ENCODE data around the gene SH3BGRL2.

Gene SH3BGRL2

DNA sequence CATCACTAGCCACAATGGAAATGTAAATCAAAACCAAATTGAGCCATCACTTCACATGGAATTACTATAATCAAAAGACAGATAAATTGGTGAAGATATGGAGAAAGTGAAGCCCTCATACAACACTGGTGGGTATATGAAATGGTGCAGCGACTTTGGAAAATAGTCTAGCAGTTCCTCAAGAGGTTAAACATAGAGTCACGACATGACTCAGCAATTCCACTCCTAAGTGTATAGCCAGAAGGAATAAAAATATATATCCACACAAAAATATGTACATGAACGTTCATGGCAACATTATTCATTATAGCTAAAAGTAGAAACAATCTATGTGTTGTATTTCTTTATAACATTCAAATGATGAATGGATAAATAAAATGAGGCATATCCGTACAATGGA lies 33.1 kb upstream of the SH3BGRL2 start:
- TF ChIP-seq ZBTB7A (IDR thresholded peaks at IDR 0.05; ENCODE audit: low read depth) (no peak), FOXM1 (IDR thresholded peaks at IDR 0.05; ENCODE audit: borderline replicate concordance, low read depth) (no peak), TCF12 (IDR thresholded peaks at IDR 0.05; ENCODE audit: low read depth) (no peak), RAD21 (IDR thresholded peaks at IDR 0.05; ENCODE audit: low read depth) (no peak), EGR1 (IDR thresholded peaks at IDR 0.05) (no peak), CREB1 (IDR thresholded peaks at IDR 0.05; ENCODE audit: low read depth) (no peak), TAF1 (IDR thresholded peaks at IDR 0.05; ENCODE audit: low read depth) (no peak), MAX (IDR thresholded peaks at IDR 0.05) (no peak), TEAD4 (IDR thresholded peaks at IDR 0.05) (no peak), EP300 (IDR thresholded peaks at IDR 0.05; ENCODE audit: borderline replicate concordance) (no peak), YY1 (IDR thresholded peaks at IDR 0.05; ENCODE audit: low read depth) (no peak)

DNA sequence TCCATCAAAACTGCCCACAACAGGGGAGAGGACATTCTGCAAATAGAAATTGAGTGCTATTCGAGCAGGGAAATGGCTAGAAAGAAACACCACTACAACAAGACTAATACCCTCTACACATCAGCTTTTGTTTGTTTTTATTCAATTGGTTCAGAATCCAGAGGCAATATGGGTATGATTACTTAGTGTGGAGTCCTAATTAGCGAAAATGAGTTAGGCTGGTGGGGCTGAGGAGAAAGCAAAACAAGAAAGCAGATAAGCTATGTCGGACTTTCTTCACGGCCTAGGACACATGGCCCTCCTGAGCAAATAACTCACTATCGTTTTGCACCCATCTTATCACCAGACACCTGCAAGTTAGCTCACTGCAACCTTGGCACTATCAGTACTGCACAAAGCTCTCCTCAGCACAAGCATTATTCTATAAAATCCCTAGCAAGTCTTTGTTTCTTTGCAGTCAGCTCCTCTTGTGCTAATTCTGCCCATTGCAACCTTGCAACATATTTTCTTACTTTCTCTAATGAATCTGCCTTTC lies 31.3 kb upstream of the SH3BGRL2 start:
- TF ChIP-seq, protein P1, sequence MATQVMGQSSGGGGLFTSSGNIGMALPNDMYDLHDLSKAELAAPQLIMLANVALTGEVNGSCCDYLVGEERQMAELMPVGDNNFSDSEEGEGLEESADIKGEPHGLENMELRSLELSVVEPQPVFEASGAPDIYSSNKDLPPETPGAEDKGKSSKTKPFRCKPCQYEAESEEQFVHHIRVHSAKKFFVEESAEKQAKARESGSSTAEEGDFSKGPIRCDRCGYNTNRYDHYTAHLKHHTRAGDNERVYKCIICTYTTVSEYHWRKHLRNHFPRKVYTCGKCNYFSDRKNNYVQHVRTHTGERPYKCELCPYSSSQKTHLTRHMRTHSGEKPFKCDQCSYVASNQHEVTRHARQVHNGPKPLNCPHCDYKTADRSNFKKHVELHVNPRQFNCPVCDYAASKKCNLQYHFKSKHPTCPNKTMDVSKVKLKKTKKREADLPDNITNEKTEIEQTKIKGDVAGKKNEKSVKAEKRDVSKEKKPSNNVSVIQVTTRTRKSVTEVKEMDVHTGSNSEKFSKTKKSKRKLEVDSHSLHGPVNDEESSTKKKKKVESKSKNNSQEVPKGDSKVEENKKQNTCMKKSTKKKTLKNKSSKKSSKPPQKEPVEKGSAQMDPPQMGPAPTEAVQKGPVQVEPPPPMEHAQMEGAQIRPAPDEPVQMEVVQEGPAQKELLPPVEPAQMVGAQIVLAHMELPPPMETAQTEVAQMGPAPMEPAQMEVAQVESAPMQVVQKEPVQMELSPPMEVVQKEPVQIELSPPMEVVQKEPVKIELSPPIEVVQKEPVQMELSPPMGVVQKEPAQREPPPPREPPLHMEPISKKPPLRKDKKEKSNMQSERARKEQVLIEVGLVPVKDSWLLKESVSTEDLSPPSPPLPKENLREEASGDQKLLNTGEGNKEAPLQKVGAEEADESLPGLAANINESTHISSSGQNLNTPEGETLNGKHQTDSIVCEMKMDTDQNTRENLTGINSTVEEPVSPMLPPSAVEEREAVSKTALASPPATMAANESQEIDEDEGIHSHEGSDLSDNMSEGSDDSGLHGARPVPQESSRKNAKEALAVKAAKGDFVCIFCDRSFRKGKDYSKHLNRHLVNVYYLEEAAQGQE (IDR thresholded peaks at IDR 0.05; ENCODE audit: low read depth): no peak
- no peak for TF ChIP-seq RAD21 (IDR thresholded peaks at IDR 0.05; ENCODE audit: low read depth)
- TF ChIP-seq USF1 (IDR thresholded peaks at IDR 0.05): no peak
- TF ChIP-seq MAX (IDR thresholded peaks at IDR 0.05): no peak
- no peak for TF ChIP-seq NFIC (IDR thresholded peaks at IDR 0.05)
- TF ChIP-seq EP300 (IDR thresholded peaks at IDR 0.05; ENCODE audit: borderline replicate concordance): no peak
- no peak for TF ChIP-seq FOXM1 (IDR thresholded peaks at IDR 0.05; ENCODE audit: borderline replicate concordance, low read depth)
- TF ChIP-seq TCF12 (IDR thresholded peaks at IDR 0.05; ENCODE audit: low read depth): no peak
- TF ChIP-seq YY1 (IDR thresholded peaks at IDR 0.05; ENCODE audit: low read depth): no peak

DNA sequence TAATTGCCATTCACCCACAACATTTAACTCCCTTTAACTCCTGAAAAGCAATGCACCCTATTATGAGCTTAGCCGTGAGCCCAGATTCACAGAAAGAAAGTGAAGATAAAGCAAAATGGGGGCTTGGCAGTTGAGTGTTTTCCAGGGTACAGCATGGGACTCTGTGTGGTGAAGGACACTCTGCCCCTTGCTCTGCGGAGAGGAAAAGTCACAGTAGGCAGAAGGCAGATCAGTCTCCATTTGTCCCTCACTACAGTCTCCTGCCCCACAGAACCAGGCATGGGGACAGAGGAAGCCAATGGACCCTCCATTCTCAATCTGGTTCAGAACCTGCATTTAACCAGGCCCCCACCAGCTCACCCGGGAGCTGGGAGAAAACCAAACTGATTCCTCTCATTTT lies 30.8 kb upstream of the SH3BGRL2 start:
- TF ChIP-seq USF1 (IDR thresholded peaks at IDR 0.05) (no peak), YY1 (IDR thresholded peaks at IDR 0.05; ENCODE audit: low read depth) (no peak), RAD21 (IDR thresholded peaks at IDR 0.05; ENCODE audit: low read depth) (no peak), CREB1 (IDR thresholded peaks at IDR 0.05; ENCODE audit: low read depth) (no peak), FOXM1 (IDR thresholded peaks at IDR 0.05; ENCODE audit: borderline replicate concordance, low read depth) (no peak), NFIC (IDR thresholded peaks at IDR 0.05) (no peak), TEAD4 (IDR thresholded peaks at IDR 0.05) (no peak), TAF1 (IDR thresholded peaks at IDR 0.05; ENCODE audit: low read depth) (no peak), EP300 (IDR thresholded peaks at IDR 0.05; ENCODE audit: borderline replicate concordance) (no peak), TCF12 (IDR thresholded peaks at IDR 0.05; ENCODE audit: low read depth) (no peak), MAX (IDR thresholded peaks at IDR 0.05) (no peak), EGR1 (IDR thresholded peaks at IDR 0.05) (no peak), CEBPB (IDR thresholded peaks at IDR 0.05) (no peak), ZBTB7A (IDR thresholded peaks at IDR 0.05; ENCODE audit: low read depth) (no peak)
- TF ChIP-seq, protein P1 (IDR thresholded peaks at IDR 0.05; ENCODE audit: low read depth): no peak

DNA sequence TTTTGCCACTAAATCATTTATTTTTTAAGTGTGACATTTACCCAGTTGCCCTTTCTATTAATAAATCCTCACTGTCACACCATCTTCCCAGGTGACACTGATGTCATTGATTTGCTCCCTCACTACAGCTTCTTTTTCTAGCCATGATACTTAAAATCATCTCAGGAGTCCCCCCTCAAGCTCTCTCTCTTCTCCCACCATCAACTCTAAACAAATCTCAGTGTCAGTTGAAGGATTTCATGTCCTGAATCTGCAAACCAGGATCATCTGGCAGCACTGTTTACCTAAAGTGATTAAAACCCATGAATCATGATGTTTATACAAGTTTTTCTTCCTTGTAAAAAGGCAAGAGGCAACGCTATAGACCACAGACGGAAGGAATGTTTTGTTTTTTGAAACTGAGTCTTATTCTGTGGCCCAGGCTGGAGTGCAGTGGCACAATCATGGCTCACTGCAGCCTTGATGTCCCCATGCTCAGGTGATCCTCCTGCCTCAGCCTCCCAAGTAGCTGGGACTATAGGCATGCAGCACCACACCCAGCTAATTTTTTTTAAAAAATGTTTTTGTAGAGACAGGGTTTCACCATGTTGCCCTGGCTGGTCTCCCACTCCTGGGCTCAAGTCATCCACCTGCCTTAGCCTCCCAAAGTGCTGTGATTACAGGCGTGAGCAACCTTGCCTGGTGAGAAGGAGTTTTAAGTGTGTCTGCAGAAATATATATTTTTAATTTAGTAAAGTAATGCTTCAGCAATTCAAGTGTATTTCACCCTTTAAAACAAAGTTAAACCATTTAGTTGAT lies 30.1 kb upstream of the SH3BGRL2 start:
- TF ChIP-seq CEBPB (IDR thresholded peaks at IDR 0.05) (no peak), USF1 (IDR thresholded peaks at IDR 0.05) (no peak), TEAD4 (IDR thresholded peaks at IDR 0.05) (no peak), ZBTB7A (IDR thresholded peaks at IDR 0.05; ENCODE audit: low read depth) (no peak), NFIC (IDR thresholded peaks at IDR 0.05) (no peak), EGR1 (IDR thresholded peaks at IDR 0.05) (no peak), FOXM1 (IDR thresholded peaks at IDR 0.05; ENCODE audit: borderline replicate concordance, low read depth) (no peak), TAF1 (IDR thresholded peaks at IDR 0.05; ENCODE audit: low read depth) (no peak), TCF12 (IDR thresholded peaks at IDR 0.05; ENCODE audit: low read depth) (no peak)
- TF ChIP-seq, protein P1 (IDR thresholded peaks at IDR 0.05; ENCODE audit: low read depth): no peak

Measured in Ishikawa (cell line).